Measurements from ENCODE around the gene CTXN3.

Gene CTXN3

GRCh38 chr5:127639828-127640227 is 9.1 kb upstream of the CTXN3 start:
- ATAC-seq: no peak
- Mint-ChIP-seq H3K36me3 (no peaks in the 10 kb centered on the region), H3K27ac (no peak overlapping the region), H3K27me3 (peaks cover 19% of the 10 kb centered on the region), H3K4me1 (no peaks in the 10 kb centered on the region), H3K9me3 (no peaks in the 10 kb centered on the region), H3K4me3 (no peak overlapping the region)

- Mint-ChIP-seq H3K36me3 (no peaks in the 10 kb centered on the region), H3K27ac (no peak overlapping the region), H3K4me3 (no peak overlapping the region), H3K27me3 (peaks cover 4% of the 10 kb centered on the region), H3K4me1 (no peaks in the 10 kb centered on the region), H3K9me3 (no peaks in the 10 kb centered on the region)
- no peak for ATAC-seq
Observed at GRCh38 chr5:127642949-127643348, 5.9 kb upstream of the CTXN3 start.

GRCh38 chr5:127643607-127644006 is 5.3 kb upstream of the CTXN3 start:
- Mint-ChIP-seq H3K4me3 (no peak overlapping the region), H3K4me1 (no peaks in the 10 kb centered on the region), H3K36me3 (no peaks in the 10 kb centered on the region), H3K27ac (no peak overlapping the region), H3K9me3 (no peaks in the 10 kb centered on the region), H3K27me3 (no peaks in the 10 kb centered on the region)
- no peak for ATAC-seq

- H3K4me3 Mint-ChIP-seq: no peak overlapping the region
- H3K36me3 Mint-ChIP-seq: no peaks in the 10 kb centered on the region
- no peak for ATAC-seq
- no peaks in the 10 kb centered on the region for H3K4me1 Mint-ChIP-seq
- H3K27ac Mint-ChIP-seq: no peak overlapping the region
- no peaks in the 10 kb centered on the region for H3K27me3 Mint-ChIP-seq
- H3K9me3 Mint-ChIP-seq: no peaks in the 10 kb centered on the region
Observed at GRCh38 chr5:127645300-127645726, 3.6 kb upstream of the CTXN3 start.

- Mint-ChIP-seq H3K4me3 (no peak overlapping the region), H3K27ac (no peak overlapping the region), H3K9me3 (no peaks in the 10 kb centered on the region), H3K27me3 (no peaks in the 10 kb centered on the region), H3K36me3 (no peaks in the 10 kb centered on the region), H3K4me1 (no peaks in the 10 kb centered on the region)
- no peak for ATAC-seq
Observed at GRCh38 chr5:127647361-127647958, 1.4 kb upstream of the CTXN3 start.

- H3K4me1 Mint-ChIP-seq: no peaks in the 10 kb centered on the region
- no peaks in the 10 kb centered on the region for H3K9me3 Mint-ChIP-seq
- H3K27ac Mint-ChIP-seq: no peak overlapping the region
- no peaks in the 10 kb centered on the region for H3K36me3 Mint-ChIP-seq
- no peak overlapping the region for H3K4me3 Mint-ChIP-seq
- no peaks in the 10 kb centered on the region for H3K27me3 Mint-ChIP-seq
- no peak for ATAC-seq
Observed at GRCh38 chr5:127650022-127650421, 1.1 kb downstream of the CTXN3 start.

GRCh38 chr5:127650649-127651048 is 1.8 kb downstream of the CTXN3 start:
- H3K27ac Mint-ChIP-seq: no peak overlapping the region
- no peaks in the 10 kb centered on the region for H3K36me3 Mint-ChIP-seq
- H3K4me3 Mint-ChIP-seq: no peak overlapping the region
- no peaks in the 10 kb centered on the region for H3K4me1 Mint-ChIP-seq
- H3K9me3 Mint-ChIP-seq: no peaks in the 10 kb centered on the region
- ATAC-seq: no peak
- H3K27me3 Mint-ChIP-seq: no peaks in the 10 kb centered on the region

- Mint-ChIP-seq H3K4me3 (no peak overlapping the region), H3K4me1 (no peaks in the 10 kb centered on the region), H3K27me3 (no peaks in the 10 kb centered on the region), H3K9me3 (no peaks in the 10 kb centered on the region), H3K36me3 (no peaks in the 10 kb centered on the region), H3K27ac (no peak overlapping the region)
- ATAC-seq: no peak
Observed at GRCh38 chr5:127652952-127653611, 4.2 kb downstream of the CTXN3 start.

- H3K4me1 Mint-ChIP-seq: no peaks in the 10 kb centered on the region
- no peak overlapping the region for H3K4me3 Mint-ChIP-seq
- no peak overlapping the region for H3K27ac Mint-ChIP-seq
- no peaks in the 10 kb centered on the region for H3K9me3 Mint-ChIP-seq
- ATAC-seq: no peak
- H3K36me3 Mint-ChIP-seq: no peaks in the 10 kb centered on the region
- H3K27me3 Mint-ChIP-seq: no peaks in the 10 kb centered on the region
Observed at GRCh38 chr5:127656825-127657224, 7.9 kb downstream of the CTXN3 start.

- Mint-ChIP-seq H3K27me3 (no peaks in the 10 kb centered on the region), H3K27ac (no peak overlapping the region), H3K36me3 (no peaks in the 10 kb centered on the region), H3K4me3 (no peak overlapping the region), H3K9me3 (no peaks in the 10 kb centered on the region), H3K4me1 (no peaks in the 10 kb centered on the region)
- ATAC-seq: no peak
Observed at GRCh38 chr5:127660047-127660733, 11.3 kb downstream of the CTXN3 start.

GRCh38 chr5:127664093-127664492 is 15.2 kb downstream of the CTXN3 start:
- no peaks in the 10 kb centered on the region for H3K27me3 Mint-ChIP-seq
- H3K4me3 Mint-ChIP-seq: no peak overlapping the region
- H3K27ac Mint-ChIP-seq: no peak overlapping the region
- H3K9me3 Mint-ChIP-seq: no peaks in the 10 kb centered on the region
- H3K4me1 Mint-ChIP-seq: no peaks in the 10 kb centered on the region
- ATAC-seq: no peak
- no peaks in the 10 kb centered on the region for H3K36me3 Mint-ChIP-seq

GRCh38 chr5:127665641-127666040 is 16.8 kb downstream of the CTXN3 start:
- ATAC-seq: no peak
- no peak overlapping the region for H3K27ac Mint-ChIP-seq
- no peaks in the 10 kb centered on the region for H3K36me3 Mint-ChIP-seq
- no peak overlapping the region for H3K4me3 Mint-ChIP-seq
- H3K4me1 Mint-ChIP-seq: no peaks in the 10 kb centered on the region
- H3K9me3 Mint-ChIP-seq: no peaks in the 10 kb centered on the region
- no peaks in the 10 kb centered on the region for H3K27me3 Mint-ChIP-seq

GRCh38 chr5:127666043-127666716 is 17.3 kb downstream of the CTXN3 start:
- ATAC-seq: no peak
- no peak overlapping the region for H3K27ac Mint-ChIP-seq
- H3K4me3 Mint-ChIP-seq: no peak overlapping the region
- no peaks in the 10 kb centered on the region for H3K4me1 Mint-ChIP-seq
- H3K9me3 Mint-ChIP-seq: no peaks in the 10 kb centered on the region
- H3K36me3 Mint-ChIP-seq: no peaks in the 10 kb centered on the region
- no peaks in the 10 kb centered on the region for H3K27me3 Mint-ChIP-seq

GRCh38 chr5:127667926-127668325 is 19.0 kb downstream of the CTXN3 start:
- H3K27me3 Mint-ChIP-seq: no peaks in the 10 kb centered on the region
- no peak overlapping the region for H3K4me3 Mint-ChIP-seq
- no peaks in the 10 kb centered on the region for H3K36me3 Mint-ChIP-seq
- H3K4me1 Mint-ChIP-seq: no peaks in the 10 kb centered on the region
- ATAC-seq: no peak
- no peaks in the 10 kb centered on the region for H3K9me3 Mint-ChIP-seq
- no peak overlapping the region for H3K27ac Mint-ChIP-seq

GRCh38 chr5:127671218-127671617 is 22.3 kb downstream of the CTXN3 start:
- no peaks in the 10 kb centered on the region for H3K27me3 Mint-ChIP-seq
- no peaks in the 10 kb centered on the region for H3K36me3 Mint-ChIP-seq
- H3K4me1 Mint-ChIP-seq: no peaks in the 10 kb centered on the region
- no peak overlapping the region for H3K27ac Mint-ChIP-seq
- no peak overlapping the region for H3K4me3 Mint-ChIP-seq
- no peak for ATAC-seq
- no peaks in the 10 kb centered on the region for H3K9me3 Mint-ChIP-seq
